Hematopoietic multipotent progenitor cell (in vitro differentiated cells): ENCODE data around the gene NAALADL2. TPM values are rescaled to one million over a fixed set of nuclear protein-coding genes. Genes with fewer than 3 reads are reported as not detected.
"Not testable (repeated sequence)": the region's sequence is repeated elsewhere in the genome, so short reads cannot be mapped to it uniquely, and the experiment has no call there.

ENCODE experiments used
- DNase-seq, 3 donors: peaks; one replicate each; pipeline ENCODE4 v3.0.0-alpha.2; 2011 to 2015; ENCODE audit warnings: low read depth in 2 of 3, low spot score in 2 of 3
- small RNA-seq: library from RNA; depleted of rRNA; stranded (forward); fragments of <200 nt; gene quantifications from one replicate; pipeline ENCODE3, GENCODE V24; 2012
- total RNA-seq: library from RNA; depleted of rRNA; stranded (reverse); fragments of >200 nt; gene quantifications from one replicate; pipeline ENCODE4 v1.2.3, GENCODE V29; 2012

The NAALADL2 gene
- total RNA-seq, 1 donor = 4.6 TPM

- no peak for DNase-seq
Measured at GRCh38 chr3:175792245-175792644, 933.1 kb downstream of the NAALADL2 start.

- DNase-seq = no peak
Measured at GRCh38 chr3:175798326-175798725, 939.2 kb downstream of the NAALADL2 start.

- DNase-seq = no peak
Measured at GRCh38 chr3:175805825-175806224, 946.7 kb downstream of the NAALADL2 start.

GRCh38 chr3:175807175-175807574 is 948.0 kb downstream of the NAALADL2 start:
- no peak for DNase-seq

GRCh38 chr3:175818811-175819464 is 959.8 kb downstream of the NAALADL2 start:
- DNase-seq = no peak

- not testable (repeated sequence) for DNase-seq
Measured at GRCh38 chr3:175822766-175823491, 963.8 kb downstream of the NAALADL2 start.

- DNase-seq = not testable (repeated sequence)
Measured at GRCh38 chr3:175825016-175825580, 966.0 kb downstream of the NAALADL2 start.

GRCh38 chr3:175826759-175827158 is 967.6 kb downstream of the NAALADL2 start:
- DNase-seq = no peak

- DNase-seq = not testable (repeated sequence)
Measured at GRCh38 chr3:175829809-175830208, 970.7 kb downstream of the NAALADL2 start.

- DNase-seq = not testable (repeated sequence)
Measured at GRCh38 chr3:175835763-175836162, 976.6 kb downstream of the NAALADL2 start.

GRCh38 chr3:175836617-175837016 is 977.5 kb downstream of the NAALADL2 start:
- DNase-seq = no peak

- no peak for DNase-seq
Measured at GRCh38 chr3:175837962-175838361, 978.8 kb downstream of the NAALADL2 start.

- DNase-seq = no peak
Measured at GRCh38 chr3:175839366-175840005, 980.4 kb downstream of the NAALADL2 start.

- no peak for DNase-seq
Measured at GRCh38 chr3:175851541-175851940, 992.4 kb downstream of the NAALADL2 start.

- no peak for DNase-seq
Measured at GRCh38 chr3:175852560-175852959, 993.4 kb downstream of the NAALADL2 start.

- DNase-seq = no peak
Measured at GRCh38 chr3:175857666-175858270, 998.6 kb downstream of the NAALADL2 start.

Small RNAs within 50 kb of the gene (small RNA-seq; reads per million reads assigned to genes)
- not detected for gene MIR4789
- gene RNU4-91P = not detected
- not detected for gene RNU6-1233P
- not detected for gene RNU6-1317P
